Effector memory CD4-positive, alpha-beta T cell (primary cell): Measurements from ENCODE around the gene ACSL3.
"Not testable (repeated sequence)": the region's sequence is repeated elsewhere in the genome, so short reads cannot be mapped to it uniquely, and the experiment has no call there.

Experiments
- DNase-seq, 3 donors: peaks; one replicate each; pipeline ENCODE4 v3.0.0-alpha.2; 2020
- H3K27ac ChIP-seq: 2 replicates; pipeline ENCODE4 v1.7.0; 2013; ENCODE audit warnings: mild to moderate bottlenecking, low read length, moderate library complexity; ENCODE audit not compliant: insufficient read depth, poor library complexity, severe bottlenecking
- H3K27me3 ChIP-seq: replicated peaks from 2 replicates; pipeline ENCODE4 v1.7.0; 2013; ENCODE audit warnings: mild to moderate bottlenecking, low read length; ENCODE audit not compliant: insufficient read depth, control insufficient read depth, poor library complexity, severe bottlenecking
- H3K36me3 ChIP-seq: 2 replicates; pipeline ENCODE4 v1.7.0; 2013; ENCODE audit warnings: mild to moderate bottlenecking, low read length, moderate library complexity; ENCODE audit not compliant: control insufficient read depth, insufficient read depth
- H3K4me1 ChIP-seq: 2 replicates; pipeline ENCODE4 v1.7.0; 2013; ENCODE audit warnings: low read length, mild to moderate bottlenecking; ENCODE audit not compliant: control insufficient read depth, insufficient read depth, poor library complexity, severe bottlenecking
- H3K4me3 ChIP-seq: 2 replicates; pipeline ENCODE4 v1.7.0; 2013; ENCODE audit warnings: low read length, low read depth, mild to moderate bottlenecking; ENCODE audit not compliant: insufficient read depth, poor library complexity, severe bottlenecking
- H3K9me3 ChIP-seq: 2 replicates; pipeline ENCODE4 v1.7.0; 2013; ENCODE audit warnings: mild to moderate bottlenecking, low read length, moderate library complexity; ENCODE audit not compliant: control insufficient read depth

The ACSL3 gene

DNA sequence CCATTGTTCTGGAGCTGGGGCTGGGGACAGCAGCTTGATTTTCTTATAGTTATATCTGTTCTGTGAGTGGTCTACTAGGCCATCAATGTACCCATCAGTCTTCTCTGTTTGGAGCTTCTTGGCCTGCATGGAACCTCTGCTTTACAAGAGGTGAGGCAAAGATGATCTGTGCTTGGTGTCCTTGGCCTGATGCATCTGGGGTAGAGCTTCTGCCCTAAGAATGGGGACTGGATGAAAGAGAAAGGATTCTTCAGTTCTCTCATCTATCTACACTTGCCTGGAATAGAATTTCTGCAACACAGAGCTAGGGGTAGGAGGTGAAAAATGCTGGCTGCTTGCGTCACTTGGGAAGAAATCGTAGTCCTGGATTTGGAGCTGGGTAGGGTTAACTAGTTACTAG is 46.2 kb downstream of the ACSL3 start:
- no peaks in the 10 kb centered on the region for H3K4me1 ChIP-seq
- H3K27me3 ChIP-seq: no peaks in the 10 kb centered on the region
- H3K27ac ChIP-seq: no peak overlapping the region
- no peak for DNase-seq
- H3K9me3 ChIP-seq: no peaks in the 10 kb centered on the region
- peaks cover 5% of the 10 kb centered on the region for H3K36me3 ChIP-seq
- H3K4me3 ChIP-seq: no peak overlapping the region

DNA sequence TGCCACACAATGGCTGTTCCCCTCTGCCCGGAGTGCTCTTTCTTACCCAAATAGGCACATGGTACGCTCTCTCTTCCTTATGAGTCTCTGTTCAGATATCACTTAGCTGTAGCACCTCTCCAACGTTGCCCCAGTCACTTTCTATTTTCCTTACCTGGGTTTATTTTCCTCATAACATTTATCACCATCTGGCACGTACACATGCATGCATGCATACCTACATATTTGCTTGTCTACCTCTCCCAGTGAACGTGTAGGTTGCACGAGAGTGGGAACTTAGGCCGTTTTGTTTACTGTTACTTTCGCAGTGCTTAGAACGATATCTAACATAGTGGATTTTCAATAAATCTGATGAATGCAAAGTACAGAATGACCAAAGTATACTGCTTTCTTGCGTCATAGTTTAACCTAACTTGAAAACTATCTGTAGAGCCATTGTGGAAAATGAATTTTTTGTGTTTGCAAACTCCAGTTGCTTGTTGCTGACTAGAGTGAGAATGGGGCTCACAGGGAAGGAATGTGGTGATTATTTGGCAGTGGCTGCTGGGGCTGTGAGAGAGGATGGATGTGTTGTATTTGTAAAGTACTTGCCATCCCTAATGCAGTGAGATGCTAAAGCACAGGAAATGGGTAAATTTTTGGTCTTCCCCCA is 47.1 kb downstream of the ACSL3 start:
- Histone ChIP-seq H3K4me3 (no peak overlapping the region), H3K27me3 (no peaks in the 10 kb centered on the region), H3K9me3 (no peaks in the 10 kb centered on the region), H3K4me1 (no peaks in the 10 kb centered on the region), H3K27ac (no peak overlapping the region), H3K36me3 (peaks cover 5% of the 10 kb centered on the region)
- DNase-seq: no peak

DNA sequence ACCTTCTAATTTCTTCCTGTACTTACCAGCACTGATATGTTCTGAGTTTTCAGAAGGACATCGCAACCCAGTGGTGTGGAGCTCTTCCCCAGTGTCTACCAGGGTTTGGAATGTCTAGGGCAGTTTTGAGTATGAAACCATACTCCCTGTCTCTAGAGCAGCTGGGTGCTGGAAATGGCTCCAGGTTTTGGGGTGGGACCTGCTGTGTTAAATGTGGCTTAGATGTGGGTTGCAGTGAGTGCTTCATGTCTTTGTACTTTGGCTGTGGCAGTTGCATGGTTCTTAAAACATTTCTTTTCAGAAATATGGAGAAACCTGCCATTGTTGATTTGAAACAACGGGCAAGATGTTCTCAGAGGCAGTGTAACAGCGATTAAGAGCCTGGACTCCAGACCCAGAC is 48.5 kb downstream of the ACSL3 start:
- H3K36me3 ChIP-seq: peaks cover 5% of the 10 kb centered on the region
- no peaks in the 10 kb centered on the region for H3K9me3 ChIP-seq
- no peak for DNase-seq
- no peak overlapping the region for H3K4me3 ChIP-seq
- H3K27me3 ChIP-seq: no peaks in the 10 kb centered on the region
- no peaks in the 10 kb centered on the region for H3K4me1 ChIP-seq
- no peak overlapping the region for H3K27ac ChIP-seq

DNA sequence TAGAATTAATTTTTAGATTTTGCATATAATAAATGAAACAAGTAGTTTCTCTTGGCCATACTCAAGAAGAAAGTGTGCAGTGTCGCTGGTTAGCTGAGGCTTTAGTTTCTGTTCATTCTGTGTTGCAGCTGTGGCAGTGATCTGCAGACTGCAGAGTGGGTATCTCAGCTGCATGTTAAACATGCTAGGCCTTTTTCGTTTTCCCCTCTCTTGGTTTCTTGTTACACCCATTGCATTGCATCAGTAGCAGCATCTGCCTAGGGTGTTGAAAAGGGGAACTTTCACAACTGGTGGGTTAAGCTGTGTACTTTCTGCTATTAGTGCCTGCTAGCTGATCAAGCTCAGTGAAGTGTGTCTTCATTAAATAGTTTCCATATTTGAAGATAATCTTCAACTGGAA is 51.3 kb downstream of the ACSL3 start:
- H3K9me3 ChIP-seq: no peaks in the 10 kb centered on the region
- H3K4me3 ChIP-seq: no peak overlapping the region
- no peak overlapping the region for H3K27ac ChIP-seq
- DNase-seq: no peak
- peaks cover 10% of the 10 kb centered on the region for H3K36me3 ChIP-seq
- H3K4me1 ChIP-seq: no peaks in the 10 kb centered on the region
- H3K27me3 ChIP-seq: no peaks in the 10 kb centered on the region

DNA sequence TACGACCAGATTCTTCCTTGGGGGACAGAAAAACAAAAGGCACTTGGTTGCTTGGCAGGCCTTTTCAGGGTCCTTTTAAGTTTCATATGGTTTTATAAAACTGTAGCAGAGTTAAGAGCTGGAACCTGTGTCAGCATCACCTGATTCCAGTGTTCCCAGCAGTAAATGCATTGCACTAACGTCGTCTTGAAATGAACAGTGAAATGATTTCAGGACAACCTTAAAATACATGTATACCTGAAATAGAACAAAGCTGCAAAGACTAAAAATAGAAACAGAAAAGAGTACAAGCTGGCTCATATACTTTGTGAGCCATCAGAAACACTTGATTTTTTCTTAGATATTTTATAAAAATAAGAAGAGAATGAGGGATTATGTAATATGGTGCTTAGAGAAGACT is 51.9 kb downstream of the ACSL3 start:
- Histone ChIP-seq H3K9me3 (no peaks in the 10 kb centered on the region), H3K27ac (no peak overlapping the region), H3K4me1 (no peaks in the 10 kb centered on the region), H3K36me3 (peaks cover 10% of the 10 kb centered on the region), H3K4me3 (no peak overlapping the region), H3K27me3 (no peaks in the 10 kb centered on the region)
- no peak for DNase-seq

DNA sequence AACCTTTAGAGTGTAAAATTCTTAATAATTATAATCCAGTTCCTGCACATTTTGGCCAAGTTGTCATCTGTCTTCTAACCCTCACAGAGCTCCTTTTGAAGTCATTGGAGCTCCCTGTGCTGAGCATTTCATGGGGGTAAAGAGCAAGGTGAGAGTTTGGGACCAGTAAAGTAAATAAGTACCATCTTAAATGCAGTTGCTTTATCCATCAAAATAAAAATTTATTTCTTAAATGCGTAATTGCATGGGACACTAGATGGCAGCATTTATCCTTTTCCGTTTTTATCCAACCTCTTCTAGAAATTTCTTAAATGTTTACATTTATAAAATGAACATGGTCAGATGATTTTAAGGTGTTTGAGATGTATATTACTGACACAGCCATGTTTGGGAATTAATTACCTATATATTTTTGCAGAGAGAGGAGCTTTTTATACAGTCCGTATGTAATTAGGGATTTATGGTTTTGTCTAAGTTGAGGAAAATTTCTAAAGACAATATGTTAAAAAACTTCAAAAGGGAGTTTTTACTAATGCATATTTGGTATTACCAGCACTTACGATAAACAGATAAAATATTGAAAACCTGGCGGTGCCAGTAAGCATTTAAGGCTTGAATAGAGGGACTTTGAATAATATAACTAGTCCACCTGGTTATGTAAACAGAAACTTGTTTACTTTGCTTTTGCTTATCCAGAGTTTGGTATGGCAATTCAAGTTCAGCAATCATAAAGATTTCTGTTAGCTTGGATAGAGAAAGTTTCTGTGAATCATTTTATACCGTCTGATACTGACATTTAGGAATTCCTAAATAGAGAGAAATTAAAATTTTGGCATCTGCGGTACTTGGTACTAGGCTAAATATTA is 54.5 kb downstream of the ACSL3 start:
- Histone ChIP-seq H3K4me3 (no peak overlapping the region), H3K27me3 (no peaks in the 10 kb centered on the region), H3K27ac (no peak overlapping the region), H3K4me1 (no peaks in the 10 kb centered on the region), H3K36me3 (peaks cover 13% of the 10 kb centered on the region), H3K9me3 (no peaks in the 10 kb centered on the region)
- DNase-seq: no peak

DNA sequence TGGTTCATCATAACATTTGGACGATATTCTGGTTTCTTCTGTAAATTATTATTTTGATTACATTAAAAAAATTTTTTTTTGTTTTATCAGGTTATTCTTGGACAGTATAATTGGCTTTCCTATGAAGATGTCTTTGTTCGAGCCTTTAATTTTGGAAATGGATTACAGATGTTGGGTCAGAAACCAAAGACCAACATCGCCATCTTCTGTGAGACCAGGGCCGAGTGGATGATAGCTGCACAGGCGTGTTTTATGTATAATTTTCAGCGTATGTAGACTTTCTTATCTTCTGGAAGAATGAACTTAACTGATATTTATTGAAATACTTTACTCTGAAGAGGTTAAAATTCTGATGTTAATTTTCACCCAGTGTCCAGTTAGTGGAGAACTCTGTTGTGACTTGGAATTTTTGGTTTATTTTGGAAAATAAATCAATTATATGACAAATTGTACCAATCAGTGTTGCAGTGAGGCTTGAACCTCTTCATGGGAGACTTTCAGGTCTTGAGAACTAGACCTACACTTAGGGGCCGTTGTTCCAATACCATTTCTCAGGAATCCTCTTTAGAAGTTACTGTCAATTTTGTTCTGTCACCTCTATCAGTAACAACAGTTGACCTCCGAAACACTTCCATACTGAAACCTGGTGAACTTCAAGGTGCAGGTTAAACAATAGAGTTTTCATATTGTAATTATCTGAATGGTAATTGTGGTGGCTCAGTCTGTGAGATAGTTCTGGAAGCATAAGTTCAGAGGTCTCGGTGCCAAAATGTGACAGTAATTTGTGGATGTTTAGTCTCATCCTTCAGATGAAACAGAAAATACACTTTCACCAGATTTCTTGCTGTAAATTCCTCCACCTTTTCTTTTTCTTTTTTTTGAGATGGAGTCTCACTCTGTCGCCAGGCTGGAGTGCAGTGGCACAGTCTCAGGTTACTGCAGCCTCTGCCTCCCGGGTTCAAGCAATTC is 55.7 kb downstream of the ACSL3 start:
- no peaks in the 10 kb centered on the region for H3K9me3 ChIP-seq
- no peaks in the 10 kb centered on the region for H3K4me1 ChIP-seq
- no peak overlapping the region for H3K4me3 ChIP-seq
- no peaks in the 10 kb centered on the region for H3K27me3 ChIP-seq
- H3K27ac ChIP-seq: no peak overlapping the region
- peaks cover 22% of the 10 kb centered on the region for H3K36me3 ChIP-seq
- no peak for DNase-seq

DNA sequence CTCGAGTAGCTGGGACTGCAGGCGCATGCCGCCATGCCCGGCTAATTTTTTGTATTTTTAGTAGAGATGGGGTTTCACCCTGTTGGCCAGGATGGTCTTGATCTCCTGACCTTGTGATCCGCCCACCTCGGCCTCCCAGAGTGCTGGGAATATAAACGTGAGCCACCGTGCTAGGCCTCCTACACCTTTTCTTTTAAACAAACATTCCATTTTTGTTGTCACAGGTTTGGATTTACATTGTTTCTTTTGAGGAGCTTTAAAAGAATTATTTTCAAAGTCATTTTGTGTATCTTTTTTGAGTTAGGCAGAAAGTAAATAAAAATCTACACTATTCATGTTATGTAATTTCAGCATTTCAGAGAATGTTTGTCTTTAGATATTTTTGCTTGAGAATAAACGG is 56.4 kb downstream of the ACSL3 start:
- H3K4me1 ChIP-seq, H3K27me3 ChIP-seq, H3K9me3 ChIP-seq, H3K4me3 ChIP-seq, H3K27ac ChIP-seq, DNase-seq: not testable (repeated sequence)
- H3K36me3 ChIP-seq: peaks cover 28% of the 10 kb centered on the region

DNA sequence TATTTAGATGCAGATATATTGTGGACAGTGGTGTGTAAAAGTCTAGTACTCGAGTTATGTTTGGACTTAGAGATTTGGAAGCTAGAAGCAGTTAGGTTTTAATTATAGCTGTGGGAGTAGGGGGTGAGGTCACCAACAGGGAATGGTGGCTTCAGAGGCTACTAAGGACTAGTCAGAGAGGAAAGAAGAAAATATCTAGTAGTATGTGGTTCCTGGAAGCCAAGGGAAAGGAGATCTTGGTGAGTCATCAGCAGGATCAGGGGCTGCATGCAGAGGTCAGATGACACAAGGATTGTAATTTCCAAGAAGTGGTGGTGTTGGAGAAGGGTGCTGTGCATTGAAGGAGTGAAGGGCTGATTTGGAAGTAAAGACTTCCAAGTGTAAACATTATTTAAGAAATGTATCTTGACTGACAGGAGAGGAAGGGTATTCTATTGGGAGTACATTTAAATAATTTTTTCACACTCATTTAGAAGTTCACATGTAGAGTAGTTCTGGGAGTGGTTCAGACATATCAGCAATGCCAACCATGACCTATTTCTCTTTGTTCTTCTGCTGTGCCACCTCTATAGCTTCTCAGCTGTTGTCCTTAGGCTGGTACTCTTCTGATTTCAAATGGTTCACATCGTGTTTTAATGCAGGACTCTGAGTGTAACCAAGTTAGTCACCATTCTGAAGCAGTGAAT is 59.1 kb downstream of the ACSL3 start:
- H3K36me3 ChIP-seq: peaks cover 49% of the 10 kb centered on the region
- no peaks in the 10 kb centered on the region for H3K27me3 ChIP-seq
- H3K9me3 ChIP-seq: no peaks in the 10 kb centered on the region
- no peak overlapping the region for H3K4me3 ChIP-seq
- no peaks in the 10 kb centered on the region for H3K4me1 ChIP-seq
- no peak overlapping the region for H3K27ac ChIP-seq
- DNase-seq: no peak
